Natural killer cell (primary cell): ENCODE measurements around the gene SLC8B1. TPM values are rescaled to one million over a fixed set of nuclear protein-coding genes. Genes with fewer than 3 reads are reported as not detected.
A peak's percentile ranks its signal among the peaks of the same experiment; 100 is the strongest.

Source experiments
- ATAC-seq, 3 donors: fragments of 150-1000 bp in 2 of 3; fragments of 200-7000 bp in 1 of 3; cut with Tn5 transposase; 1 replicate in 1 of 3; 2 replicates in 2 of 3; pipeline ENCODE4 v1.10.0; 2021; ENCODE audit warnings: mild to moderate bottlenecking in 2 of 3, moderate library complexity in 2 of 3
- DNase-seq, 2 donors: peaks; one replicate each; pipeline versions ENCODE4 v3.0.0 to v3.0.0-alpha.2; 2013 to 2021; ENCODE audit warnings: mixed read lengths in 1 of 2
- H3K27ac ChIP-seq: one replicate; pipeline ENCODE4 v1.5.1; 2013; ENCODE audit warnings: mild to moderate bottlenecking, low read length
- H3K27me3 ChIP-seq: one replicate; pipeline ENCODE4 v1.6.1; 2013; ENCODE audit warnings: low read length; ENCODE audit not compliant: control insufficient read depth, insufficient read depth
- H3K36me3 ChIP-seq: one replicate; pipeline ENCODE4 v1.6.1; 2013; ENCODE audit warnings: low read length; ENCODE audit not compliant: control insufficient read depth, insufficient read depth
- H3K4me1 ChIP-seq: one replicate; pipeline ENCODE4 v1.6.1; 2013; ENCODE audit warnings: low read length; ENCODE audit not compliant: control insufficient read depth, insufficient read depth
- H3K4me3 ChIP-seq: one replicate; pipeline ENCODE4 v1.5.1; 2013; ENCODE audit warnings: low read length
- H3K9me3 ChIP-seq: one replicate; pipeline ENCODE4 v1.6.1; 2013; ENCODE audit warnings: low read length; ENCODE audit not compliant: control insufficient read depth, insufficient read depth
- H3K27ac Mint-ChIP-seq, 2 donors: one replicate each; pipeline ENCODE4 v1.8.0; 2022; ENCODE audit warnings: mild to moderate bottlenecking in 2 of 2, mixed read lengths in 2 of 2, moderate library complexity in 1 of 2
- H3K27me3 Mint-ChIP-seq, 2 donors: one replicate each; pipeline ENCODE4 v1.8.0; 2022; ENCODE audit warnings: low read depth in 2 of 2, mixed read lengths in 2 of 2
- H3K36me3 Mint-ChIP-seq: one replicate; pipeline ENCODE4 v1.8.0; 2022; ENCODE audit warnings: mixed read lengths
- H3K4me1 Mint-ChIP-seq, 2 donors: one replicate each; pipeline ENCODE4 v1.8.0; 2022; ENCODE audit warnings: mixed read lengths in 2 of 2
- H3K4me3 Mint-ChIP-seq: one replicate; pipeline ENCODE4 v1.8.0; 2022; ENCODE audit warnings: mild to moderate bottlenecking, moderate library complexity, mixed read lengths
- H3K9me3 Mint-ChIP-seq, 2 donors: one replicate each; pipeline ENCODE4 v1.8.0; 2022; ENCODE audit warnings: mixed read lengths in 2 of 2
- WGBS: methylation state at CpG from one replicate; pipeline ENCODE4 v1.1.7; 2013; ENCODE audit warnings: missing lambda C conversion rate; ENCODE audit not compliant: insufficient coverage; 5-methylcytosine and 5-hydroxymethylcytosine counted together
- intact Hi-C: fragments of 100-400 bp; cut with micrococcal nuclease; formaldehyde crosslinking; loops from one replicate; pipeline ENCODE4 v1.14.2; 2022
- total RNA-seq, 4 donors: library from RNA; stranded (reverse); fragments of 120-200 nt in 1 of 4; gene quantifications; one replicate each; pipeline versions ENCODE4 v1.2.3 to v1.2.4, GENCODE V29; 2013 to 2022
- TF ChIP-seq, protein P1 (sequence below): fragments of 200-600 bp; IDR thresholded peaks from one replicate; pipeline ENCODE4 v1.8.0; 2022; ENCODE audit warnings: antibody characterized with exemption

Gene SLC8B1
- total RNA-seq, 3 donors from 2014 or later (not counting 1 experiment from before 2014, with no cell fraction given): 26.1 to 34.4 (median 31.2) TPM

DNA sequence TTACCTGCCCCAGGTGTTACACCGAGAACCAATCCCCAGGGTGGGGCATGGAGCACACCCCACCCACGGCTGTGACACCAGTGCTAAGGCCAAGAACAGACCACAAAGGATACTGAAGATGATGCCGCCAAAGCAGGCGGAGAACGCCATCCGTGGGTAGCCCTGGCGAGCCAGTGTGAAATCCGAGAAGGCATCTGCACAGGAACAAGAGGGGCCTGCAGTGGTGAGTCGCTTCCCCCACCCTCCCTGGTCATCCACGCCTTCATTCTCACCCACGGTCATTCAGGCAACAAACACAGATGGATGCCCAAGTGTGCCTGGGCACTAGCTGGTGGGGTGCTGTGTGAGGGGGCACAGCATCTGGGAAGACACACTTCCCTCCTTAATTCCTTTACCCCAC, 28.5 kb downstream of the SLC8B1 start:
- Mint-ChIP-seq H3K27me3 (no peaks in the 10 kb centered on the region), H3K27ac (no peak overlapping the region), H3K9me3 (no peaks in the 10 kb centered on the region), H3K4me1 (peaks cover 0 to 6% of the 10 kb centered on the region in 2 donors), H3K4me3 (no peak overlapping the region), H3K36me3 (no peaks in the 10 kb centered on the region)
- 93% methylated on average over 9 of the region's 11 CpGs for WGBS
- ATAC-seq: no peak
- no peak for DNase-seq
- intact Hi-C loops: no loop called here
- H3K9me3 ChIP-seq: no peaks in the 10 kb centered on the region
- H3K36me3 ChIP-seq: peaks cover 34% of the 10 kb centered on the region
- no peak overlapping the region for H3K4me3 ChIP-seq
- TF ChIP-seq, protein P1, sequence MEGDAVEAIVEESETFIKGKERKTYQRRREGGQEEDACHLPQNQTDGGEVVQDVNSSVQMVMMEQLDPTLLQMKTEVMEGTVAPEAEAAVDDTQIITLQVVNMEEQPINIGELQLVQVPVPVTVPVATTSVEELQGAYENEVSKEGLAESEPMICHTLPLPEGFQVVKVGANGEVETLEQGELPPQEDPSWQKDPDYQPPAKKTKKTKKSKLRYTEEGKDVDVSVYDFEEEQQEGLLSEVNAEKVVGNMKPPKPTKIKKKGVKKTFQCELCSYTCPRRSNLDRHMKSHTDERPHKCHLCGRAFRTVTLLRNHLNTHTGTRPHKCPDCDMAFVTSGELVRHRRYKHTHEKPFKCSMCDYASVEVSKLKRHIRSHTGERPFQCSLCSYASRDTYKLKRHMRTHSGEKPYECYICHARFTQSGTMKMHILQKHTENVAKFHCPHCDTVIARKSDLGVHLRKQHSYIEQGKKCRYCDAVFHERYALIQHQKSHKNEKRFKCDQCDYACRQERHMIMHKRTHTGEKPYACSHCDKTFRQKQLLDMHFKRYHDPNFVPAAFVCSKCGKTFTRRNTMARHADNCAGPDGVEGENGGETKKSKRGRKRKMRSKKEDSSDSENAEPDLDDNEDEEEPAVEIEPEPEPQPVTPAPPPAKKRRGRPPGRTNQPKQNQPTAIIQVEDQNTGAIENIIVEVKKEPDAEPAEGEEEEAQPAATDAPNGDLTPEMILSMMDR: no peak
- H3K4me1 ChIP-seq: no peaks in the 10 kb centered on the region
- no peaks in the 10 kb centered on the region for H3K27me3 ChIP-seq
- no peak overlapping the region for H3K27ac ChIP-seq

DNA sequence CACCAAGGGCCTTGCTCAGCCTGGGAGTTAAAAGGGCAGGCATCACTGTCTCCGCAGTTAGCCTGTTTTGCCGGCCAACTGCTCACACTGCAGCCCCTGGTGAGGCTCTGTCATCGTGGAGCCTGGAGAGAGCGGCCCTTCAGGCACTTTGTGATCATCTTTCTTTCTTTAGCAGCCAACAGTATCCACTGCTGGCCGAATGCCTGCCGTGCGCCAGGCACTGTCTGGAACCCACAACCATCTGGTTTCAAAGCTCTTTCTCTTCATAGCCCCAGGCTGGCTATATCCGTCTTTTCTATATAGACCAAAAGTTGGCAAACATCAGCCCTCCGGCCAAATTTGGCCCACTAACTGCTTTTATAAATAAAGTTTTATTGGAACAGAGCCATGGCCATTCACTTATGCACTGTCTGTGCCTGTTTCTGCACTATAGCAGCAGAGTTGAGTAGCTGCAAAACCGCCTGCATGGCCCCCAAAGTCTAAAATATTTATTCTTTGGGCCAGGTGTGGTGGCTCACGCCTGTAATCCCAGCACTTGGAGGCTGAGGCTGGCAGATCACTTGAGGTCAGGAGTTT, 29.5 kb downstream of the SLC8B1 start:
- Histone ChIP-seq H3K27me3 (no peaks in the 10 kb centered on the region), H3K36me3 (peaks cover 34% of the 10 kb centered on the region), H3K9me3 (no peaks in the 10 kb centered on the region), H3K4me1 (no peaks in the 10 kb centered on the region), H3K4me3 (no peak overlapping the region), H3K27ac (no peak overlapping the region)
- no peaks in the 10 kb centered on the region for H3K9me3 Mint-ChIP-seq
- intact Hi-C loops: no loop called here
- 98% methylated on average over 11 of the region's 11 CpGs for WGBS
- no peak for ATAC-seq
- no peaks in the 10 kb centered on the region for H3K36me3 Mint-ChIP-seq
- TF ChIP-seq, protein P1: no peak
- no peak for DNase-seq
- H3K27ac Mint-ChIP-seq: no peak overlapping the region
- no peaks in the 10 kb centered on the region for H3K27me3 Mint-ChIP-seq
- H3K4me1 Mint-ChIP-seq: peaks cover 0 to 6% of the 10 kb centered on the region in 2 donors
- H3K4me3 Mint-ChIP-seq: no peak overlapping the region

DNA sequence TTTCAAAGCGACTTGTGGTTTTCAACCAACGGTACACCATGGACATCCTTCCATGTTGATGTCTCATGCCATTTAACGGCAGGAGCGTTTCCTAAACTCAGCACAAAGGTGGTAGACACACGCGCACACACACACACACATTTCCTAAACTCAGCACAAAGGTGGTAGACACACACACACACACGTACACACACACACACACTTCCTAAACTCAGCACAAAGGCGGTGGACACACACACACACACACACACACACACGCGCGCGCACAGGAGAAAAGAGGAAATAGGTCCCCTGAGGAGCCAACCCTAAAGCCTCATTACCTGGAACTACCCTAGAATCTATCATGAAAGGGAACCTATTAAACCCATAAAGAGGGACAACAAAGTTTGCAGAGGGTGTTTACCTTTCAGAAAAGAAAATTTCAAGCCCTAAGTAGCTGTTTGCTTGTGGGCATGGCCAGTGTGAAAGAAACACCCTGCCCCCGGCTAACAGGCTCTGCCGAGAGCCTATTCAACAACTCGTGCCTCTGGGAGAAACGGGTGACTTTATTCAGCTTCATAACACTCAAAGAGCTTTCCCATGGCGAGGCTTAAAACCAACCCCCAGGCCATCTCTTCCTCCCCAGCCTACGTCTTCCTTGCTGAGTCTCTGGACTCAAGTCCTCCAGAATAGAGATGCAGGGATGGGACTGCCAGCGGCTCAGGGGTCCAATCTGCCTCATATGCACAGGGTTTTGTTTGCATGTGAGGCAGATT, 31.8 kb downstream of the SLC8B1 start:
- peak in 1 of 2 donors; percentile 35 for DNase-seq
- intact Hi-C loops: no loop called here
- H3K36me3 Mint-ChIP-seq: no peaks in the 10 kb centered on the region

More for the DNA sequence above, 31.8 kb downstream of the SLC8B1 start:
- Mint-ChIP-seq H3K4me3 (no peak overlapping the region), H3K27me3 (no peaks in the 10 kb centered on the region), H3K27ac (no peak overlapping the region), H3K4me1 (peaks cover 0 to 6% of the 10 kb centered on the region in 2 donors), H3K9me3 (no peaks in the 10 kb centered on the region)
- Histone ChIP-seq H3K9me3 (no peaks in the 10 kb centered on the region), H3K27me3 (no peaks in the 10 kb centered on the region), H3K4me3 (no peak overlapping the region), H3K4me1 (peaks cover 2% of the 10 kb centered on the region), H3K36me3 (peaks cover 26% of the 10 kb centered on the region), H3K27ac (no peak overlapping the region)
- 37% methylated on average over 19 of the region's 19 CpGs for WGBS
- TF ChIP-seq, protein P1: no peak
- no peak for ATAC-seq
